ENCODE data around the gene PCDHA4. TPM values are rescaled to one million over a fixed set of nuclear protein-coding genes. Genes with fewer than 3 reads are reported as not detected.
"Not testable (repeated sequence)": the region's sequence is repeated elsewhere in the genome, so short reads cannot be mapped to it uniquely, and the experiment has no call there.

PCDHA4 gene
- 1 to 10 TPM in 1 of 2 donors, under 1 TPM in 1; 0.39 to 1.1 TPM for total RNA-seq
- long read RNA-seq = 0 reads

DNA sequence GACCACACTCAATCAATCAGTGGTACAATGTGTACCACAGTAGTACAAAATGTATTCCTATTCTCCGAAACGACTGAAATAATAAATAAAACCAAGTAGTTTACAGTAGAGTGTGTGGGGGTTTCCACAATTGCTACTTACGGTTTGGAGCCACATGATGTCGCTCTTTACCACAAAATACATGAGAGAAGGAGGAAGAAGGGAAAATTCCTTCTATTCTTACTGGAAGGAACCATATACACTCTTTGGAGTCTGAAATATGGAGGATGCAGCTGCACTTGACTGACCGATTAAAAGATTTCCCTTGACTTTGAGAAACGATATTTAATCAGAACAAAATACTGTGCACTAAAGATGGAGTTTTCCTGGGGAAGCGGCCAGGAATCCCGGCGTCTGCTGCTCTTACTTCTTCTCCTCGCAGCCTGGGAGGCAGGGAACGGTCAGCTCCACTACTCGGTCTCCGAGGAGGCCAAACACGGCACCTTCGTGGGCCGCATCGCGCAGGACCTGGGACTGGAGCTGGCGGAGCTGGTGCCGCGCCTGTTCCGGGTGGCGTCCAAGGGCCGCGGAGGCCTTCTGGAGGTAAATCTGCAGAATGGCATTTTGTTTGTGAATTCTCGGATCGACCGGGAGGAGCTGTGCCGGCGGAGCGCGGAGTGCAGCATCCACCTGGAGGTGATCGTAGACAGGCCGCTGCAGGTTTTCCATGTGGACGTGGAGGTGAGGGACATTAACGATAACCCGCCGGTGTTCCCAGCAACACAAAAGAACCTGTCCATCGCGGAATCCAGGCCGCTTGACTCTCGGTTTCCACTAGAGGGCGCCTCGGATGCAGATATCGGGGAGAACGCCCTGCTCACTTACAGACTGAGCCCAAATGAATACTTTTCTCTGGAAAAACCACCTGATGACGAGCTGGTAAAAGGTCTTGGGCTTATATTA is at the start of gene PCDHA4:
Gene PCDHA4 (plus strand): TSS at position 235 of the 942 bp plus-strand sequence.
- DNase-seq = no peak
- intact Hi-C loops (cut with DNase I, micrococcal nuclease) = no loop called here
- peak; percentile 71 for ATAC-seq

DNA sequence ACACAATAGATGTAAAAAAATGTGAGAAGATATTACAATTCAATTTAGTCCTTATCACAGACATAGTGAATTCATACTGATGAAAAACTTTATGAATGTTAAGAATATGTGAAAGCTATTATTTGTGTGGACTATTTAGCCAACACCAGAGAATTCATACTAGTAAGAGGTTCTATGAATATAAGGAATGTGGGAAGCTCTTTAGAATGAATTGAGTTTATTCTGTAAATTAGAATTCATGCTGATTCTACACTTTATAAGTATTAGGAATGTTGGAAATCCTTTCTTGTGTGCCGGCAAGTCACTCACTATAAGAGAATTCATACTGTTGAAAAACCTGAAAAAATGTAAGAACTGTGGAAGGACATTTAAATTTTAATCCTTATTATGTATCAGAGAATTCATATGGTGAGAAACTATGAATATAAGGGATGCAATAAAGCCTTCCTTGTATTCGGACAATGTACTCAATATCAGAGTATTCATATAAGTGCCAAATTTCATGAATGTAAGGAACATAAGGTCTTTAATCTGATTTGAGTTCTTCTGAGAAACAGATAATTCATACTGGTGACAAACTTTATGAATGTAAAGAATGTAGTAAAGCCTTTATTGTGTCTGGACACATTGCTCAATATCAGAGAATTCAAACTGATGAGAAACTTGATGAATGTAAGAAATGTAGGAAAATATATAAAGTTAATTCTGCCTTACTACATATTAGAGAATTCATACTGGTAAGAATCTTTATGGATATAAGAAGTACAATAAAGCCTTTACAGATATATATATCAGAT is 42.5 kb upstream of the PCDHA4 start:
- no peak for ATAC-seq
- intact Hi-C loops (cut with DNase I, micrococcal nuclease) = no loop called here

DNA sequence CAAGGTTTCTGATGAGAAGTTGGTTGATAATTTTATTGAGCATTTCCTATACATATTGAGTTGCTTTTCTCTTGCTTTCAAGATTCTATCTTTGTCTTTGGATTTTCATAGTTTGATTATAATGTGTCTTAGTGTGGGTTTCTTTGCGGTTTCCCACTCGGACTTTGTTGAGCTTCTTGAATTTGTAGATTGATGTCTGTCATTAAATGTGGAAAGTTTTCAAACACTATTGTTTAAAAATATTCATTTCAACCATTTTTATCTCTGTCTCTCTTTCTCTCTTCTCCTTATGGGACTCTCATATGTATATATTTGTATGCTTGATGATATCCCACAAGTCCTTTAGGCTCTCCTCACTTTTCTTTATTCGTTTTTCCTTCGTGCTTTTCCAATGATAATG is 39.4 kb upstream of the PCDHA4 start:
- intact Hi-C loops (cut with DNase I, micrococcal nuclease) = no loop called here
- DNase-seq (no peak), ATAC-seq (no peak)

More for the DNA sequence above, 42.5 kb upstream of the PCDHA4 start:
- no peak for DNase-seq

DNA sequence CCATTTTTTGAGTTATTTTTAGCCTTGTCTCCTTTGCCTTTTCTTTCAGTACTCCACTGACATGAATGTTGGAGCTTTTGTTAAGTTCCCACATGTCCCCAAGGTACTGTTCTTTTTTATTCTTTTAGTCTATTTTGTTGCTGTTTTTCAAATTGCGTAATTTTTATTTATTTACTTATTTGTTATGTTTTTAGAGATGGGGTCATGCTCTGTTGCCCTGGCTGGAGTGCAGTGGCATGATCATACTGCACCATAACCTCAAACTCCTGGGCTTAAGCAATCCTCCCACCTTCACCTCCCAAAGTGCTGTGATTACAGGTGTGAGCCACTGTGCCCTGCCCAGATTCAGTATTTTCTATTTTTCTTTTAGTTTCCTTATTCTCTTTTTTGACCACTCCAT is 26.4 kb upstream of the PCDHA4 start:
- DNase-seq (no peak), ATAC-seq (no peak)
- intact Hi-C loops (cut with DNase I, micrococcal nuclease) = no loop called here

DNA sequence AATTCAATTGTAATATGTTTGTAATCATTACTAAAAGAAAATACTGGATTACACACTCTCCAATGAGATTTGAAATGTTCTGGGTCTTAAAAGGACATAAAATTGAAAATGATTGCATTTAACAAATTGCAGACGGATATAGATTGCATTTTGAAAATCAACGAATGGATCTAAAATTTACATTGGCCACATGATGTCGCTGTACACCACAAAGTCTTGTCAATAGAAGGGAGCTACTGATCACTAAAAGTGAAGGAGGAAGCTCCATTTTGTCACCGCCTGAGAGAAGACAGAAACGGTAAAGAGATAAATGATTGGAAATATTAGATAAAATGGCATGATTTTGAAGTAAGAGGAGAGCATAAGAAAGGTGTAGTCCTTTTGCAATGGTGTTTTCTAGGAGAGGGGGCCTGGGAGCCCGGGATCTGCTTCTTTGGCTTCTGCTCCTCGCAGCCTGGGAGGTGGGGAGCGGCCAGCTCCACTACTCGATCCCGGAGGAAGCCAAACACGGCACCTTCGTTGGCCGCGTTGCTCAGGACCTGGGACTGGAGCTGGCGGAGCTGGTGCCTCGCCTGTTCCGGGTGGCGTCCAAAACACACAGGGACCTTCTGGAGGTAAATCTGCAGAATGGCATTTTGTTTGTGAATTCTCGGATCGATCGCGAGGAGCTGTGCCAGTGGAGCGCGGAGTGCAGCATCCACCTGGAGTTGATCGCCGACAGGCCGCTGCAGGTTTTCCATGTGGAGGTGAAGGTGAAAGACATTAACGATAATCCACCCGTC is 20.8 kb upstream of the PCDHA4 start, which contains the start of gene PCDHA1:
Gene PCDHA1 (plus strand): TSS at position 236 of the 782 bp plus-strand sequence.
- ATAC-seq (no peak), DNase-seq (no peak)
- intact Hi-C loops (cut with DNase I, micrococcal nuclease) = no loop called here

DNA sequence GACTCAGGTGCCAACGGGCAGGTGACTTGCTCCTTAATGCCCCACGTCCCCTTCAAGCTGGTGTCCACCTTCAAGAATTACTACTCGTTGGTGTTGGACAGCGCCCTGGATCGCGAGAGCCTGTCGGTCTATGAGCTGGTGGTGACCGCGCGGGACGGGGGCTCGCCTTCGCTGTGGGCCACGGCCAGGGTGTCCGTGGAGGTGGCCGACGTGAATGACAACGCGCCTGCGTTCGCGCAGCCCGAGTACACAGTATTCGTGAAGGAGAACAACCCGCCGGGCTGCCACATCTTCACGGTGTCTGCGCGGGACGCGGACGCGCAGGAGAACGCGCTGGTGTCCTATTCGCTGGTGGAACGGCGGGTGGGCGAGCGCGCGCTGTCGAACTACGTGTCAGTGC is 19.4 kb upstream of the PCDHA4 start:
- intact Hi-C loops (cut with DNase I, micrococcal nuclease); DNase-seq; ATAC-seq: not testable (repeated sequence)

DNA sequence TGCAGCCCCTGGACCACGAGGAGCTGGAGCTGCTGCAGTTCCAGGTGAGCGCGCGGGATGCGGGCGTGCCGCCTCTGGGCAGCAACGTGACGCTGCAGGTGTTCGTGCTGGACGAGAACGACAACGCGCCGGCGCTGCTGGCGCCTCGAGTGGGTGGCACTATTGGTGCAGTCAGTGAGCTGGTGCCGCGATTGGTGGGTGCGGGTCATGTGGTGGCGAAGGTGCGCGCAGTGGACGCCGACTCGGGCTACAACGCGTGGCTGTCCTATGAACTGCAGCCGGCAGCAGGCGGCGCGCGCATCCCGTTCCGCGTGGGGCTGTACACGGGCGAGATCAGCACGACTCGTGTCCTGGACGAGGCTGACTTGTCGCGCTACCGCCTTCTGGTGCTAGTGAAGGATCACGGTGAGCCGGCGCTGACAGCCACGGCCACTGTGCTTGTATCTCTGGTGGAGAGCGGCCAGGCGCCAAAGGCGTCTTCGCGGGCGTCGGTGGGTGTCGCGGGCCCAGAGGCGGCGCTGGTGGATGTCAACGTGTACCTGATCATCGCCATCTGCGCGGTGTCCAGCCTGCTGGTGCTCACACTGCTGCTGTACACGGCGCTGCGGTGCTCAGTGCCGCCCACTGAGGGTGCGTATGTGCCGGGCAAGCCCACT is 18.9 kb upstream of the PCDHA4 start:
- ATAC-seq; intact Hi-C loops (cut with DNase I, micrococcal nuclease); DNase-seq: not testable (repeated sequence)

DNA sequence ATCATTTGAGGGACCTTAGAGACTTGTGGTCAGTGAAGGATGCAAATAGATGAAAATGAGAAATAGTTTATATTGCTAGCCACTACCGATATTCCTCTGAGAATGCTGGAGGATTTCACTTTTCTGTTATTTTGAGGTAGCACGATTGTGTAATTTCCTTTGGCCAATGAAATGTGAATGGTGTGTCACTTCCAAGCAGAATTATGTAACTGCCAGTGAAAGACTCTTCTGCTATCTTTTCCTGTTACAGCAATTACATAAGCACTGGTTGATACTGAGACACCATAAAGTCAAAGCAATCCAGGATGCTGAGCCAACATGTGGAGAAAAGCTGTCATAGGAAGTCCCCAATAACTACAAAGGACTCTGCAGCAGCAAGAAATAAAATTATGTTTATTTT is 15.8 kb upstream of the PCDHA4 start:
- DNase-seq = no peak
- no peak for ATAC-seq
- intact Hi-C loops (cut with DNase I, micrococcal nuclease) = no loop called here

DNA sequence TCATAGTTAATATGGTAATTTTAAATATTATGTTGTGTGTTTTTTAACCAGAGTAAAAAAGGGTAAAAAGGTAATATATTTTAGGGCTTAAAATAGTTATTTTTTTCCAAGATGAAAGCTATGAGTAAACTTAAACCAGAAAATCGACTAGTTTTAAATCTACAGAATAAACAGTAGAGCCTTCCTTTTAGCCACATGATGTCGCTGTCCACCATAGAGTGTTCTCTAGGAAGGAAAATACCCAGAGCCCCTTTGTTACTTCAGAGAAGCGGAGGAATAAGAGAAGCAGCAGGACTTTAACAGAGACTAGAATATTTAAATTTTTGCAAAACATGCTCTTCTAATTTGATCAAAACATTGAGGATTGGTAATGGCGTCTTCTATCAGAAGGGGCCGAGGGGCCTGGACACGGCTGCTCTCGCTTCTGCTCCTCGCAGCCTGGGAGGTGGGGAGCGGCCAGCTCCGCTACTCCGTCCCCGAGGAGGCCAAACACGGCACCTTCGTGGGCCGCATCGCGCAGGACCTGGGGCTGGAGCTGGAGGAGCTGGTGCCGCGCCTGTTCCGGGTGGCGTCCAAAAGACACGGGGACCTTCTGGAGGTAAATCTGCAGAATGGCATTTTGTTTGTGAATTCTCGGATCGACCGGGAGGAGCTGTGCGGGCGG is 12.1 kb upstream of the PCDHA4 start, which contains the start of gene PCDHA2:
Gene PCDHA2 (plus strand): TSS at position 258 of the 664 bp plus-strand sequence.
- DNase-seq = no peak
- ATAC-seq = no peak
- intact Hi-C loops (cut with DNase I, micrococcal nuclease) = no loop called here

DNA sequence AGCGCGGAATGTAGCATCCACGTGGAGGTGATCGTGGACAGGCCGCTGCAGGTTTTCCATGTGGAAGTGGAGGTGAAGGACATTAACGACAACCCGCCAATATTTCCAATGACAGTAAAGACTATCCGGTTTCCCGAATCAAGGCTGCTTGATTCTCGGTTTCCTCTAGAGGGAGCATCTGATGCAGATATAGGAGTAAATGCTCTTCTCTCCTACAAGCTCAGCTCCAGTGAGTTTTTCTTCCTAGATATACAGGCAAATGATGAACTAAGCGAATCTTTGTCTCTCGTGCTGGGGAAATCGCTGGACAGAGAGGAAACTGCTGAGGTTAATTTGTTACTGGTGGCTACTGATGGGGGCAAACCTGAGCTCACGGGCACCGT is 11.6 kb upstream of the PCDHA4 start:
- no peak for ATAC-seq
- no peak for DNase-seq
- intact Hi-C loops (cut with DNase I, micrococcal nuclease) = no loop called here

DNA sequence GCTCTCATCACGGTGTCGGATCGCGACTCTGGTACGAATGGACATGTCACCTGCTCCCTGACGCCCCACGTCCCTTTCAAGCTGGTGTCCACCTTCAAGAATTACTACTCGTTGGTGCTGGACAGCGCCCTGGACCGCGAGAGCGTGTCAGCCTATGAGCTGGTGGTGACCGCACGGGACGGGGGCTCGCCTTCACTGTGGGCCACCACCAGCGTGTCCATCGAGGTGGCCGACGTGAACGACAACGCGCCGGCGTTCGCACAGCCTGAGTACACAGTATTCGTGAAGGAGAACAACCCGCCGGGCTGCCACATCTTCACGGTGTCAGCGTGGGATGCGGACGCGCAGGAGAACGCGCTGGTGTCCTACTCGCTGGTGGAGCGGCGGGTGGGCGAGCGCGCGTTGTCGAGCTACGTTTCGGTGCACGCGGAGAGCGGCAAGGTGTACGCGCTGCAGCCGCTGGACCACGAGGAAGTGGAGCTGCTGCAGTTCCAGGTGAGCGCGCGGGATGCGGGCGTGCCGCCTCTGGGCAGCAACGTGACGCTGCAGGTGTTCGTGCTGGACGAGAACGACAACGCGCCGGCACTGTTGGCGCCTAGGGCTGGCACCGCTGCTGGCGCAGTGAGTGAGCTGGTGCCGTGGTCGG is 10.7 kb upstream of the PCDHA4 start:
- DNase-seq; intact Hi-C loops (cut with DNase I, micrococcal nuclease); ATAC-seq: not testable (repeated sequence)

DNA sequence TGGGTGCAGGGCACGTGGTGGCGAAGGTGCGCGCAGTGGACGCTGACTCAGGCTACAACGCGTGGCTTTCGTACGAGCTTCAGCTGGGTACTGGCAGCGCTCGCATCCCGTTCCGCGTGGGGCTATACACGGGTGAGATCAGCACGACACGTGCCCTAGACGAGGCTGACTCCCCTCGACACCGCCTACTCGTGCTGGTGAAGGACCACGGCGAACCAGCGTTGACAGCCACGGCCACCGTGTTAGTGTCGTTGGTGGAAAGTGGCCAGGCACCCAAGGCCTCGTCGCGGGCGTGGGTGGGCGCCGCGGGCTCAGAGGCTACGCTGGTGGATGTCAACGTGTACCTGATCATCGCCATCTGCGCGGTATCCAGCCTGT is 10.2 kb upstream of the PCDHA4 start:
- DNase-seq (no peak), ATAC-seq (no peak)
- intact Hi-C loops (cut with DNase I, micrococcal nuclease) = no loop called here

DNA sequence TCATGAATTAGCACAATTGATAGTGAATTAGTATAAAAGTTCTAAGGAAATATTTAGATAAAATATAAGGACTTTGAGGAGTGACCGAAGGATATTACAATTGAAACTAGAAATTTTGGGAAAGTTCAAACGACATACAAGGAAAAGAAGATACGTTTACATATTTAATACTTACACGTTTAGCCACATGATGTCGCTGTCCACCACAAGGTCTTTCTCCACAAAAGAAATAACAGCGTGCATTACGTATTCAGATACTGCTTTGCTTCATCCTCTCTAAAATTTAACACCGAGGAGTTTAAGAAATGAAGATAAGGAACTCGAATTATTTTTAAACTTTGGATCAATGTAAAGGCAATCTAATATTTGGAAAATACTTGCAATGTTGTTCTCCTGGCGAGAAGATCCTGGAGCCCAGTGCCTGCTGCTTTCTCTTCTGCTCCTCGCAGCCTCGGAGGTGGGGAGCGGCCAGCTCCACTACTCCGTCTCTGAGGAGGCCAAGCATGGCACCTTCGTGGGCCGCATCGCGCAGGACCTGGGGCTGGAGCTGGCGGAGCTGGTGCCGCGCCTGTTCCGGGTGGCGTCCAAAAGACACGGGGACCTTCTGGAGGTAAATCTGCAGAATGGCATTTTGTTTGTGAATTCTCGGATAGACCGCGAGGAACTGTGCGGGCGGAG is 5.9 kb upstream of the PCDHA4 start, which contains the start of gene PCDHA3:
Gene PCDHA3 (plus strand): TSS at position 242 of the 678 bp plus-strand sequence.
- DNase-seq = no peak
- no peak for ATAC-seq
- intact Hi-C loops (cut with DNase I, micrococcal nuclease) = no loop called here

DNA sequence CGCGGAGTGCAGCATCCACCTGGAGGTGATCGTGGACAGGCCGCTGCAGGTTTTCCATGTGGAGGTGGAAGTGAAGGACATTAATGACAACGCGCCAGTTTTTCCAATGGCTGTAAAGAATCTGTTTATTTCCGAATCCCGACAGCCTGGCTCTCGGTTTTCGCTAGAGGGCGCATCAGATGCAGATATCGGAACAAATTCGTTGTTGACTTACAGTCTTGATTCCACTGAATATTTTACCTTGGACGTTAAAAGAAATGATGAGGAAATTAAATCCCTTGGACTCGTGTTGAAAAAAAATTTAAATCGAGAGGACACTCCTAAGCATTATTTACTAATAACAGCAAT is 5.4 kb upstream of the PCDHA4 start:
- ATAC-seq (no peak), DNase-seq (no peak)
- intact Hi-C loops (cut with DNase I, micrococcal nuclease) = no loop called here

DNA sequence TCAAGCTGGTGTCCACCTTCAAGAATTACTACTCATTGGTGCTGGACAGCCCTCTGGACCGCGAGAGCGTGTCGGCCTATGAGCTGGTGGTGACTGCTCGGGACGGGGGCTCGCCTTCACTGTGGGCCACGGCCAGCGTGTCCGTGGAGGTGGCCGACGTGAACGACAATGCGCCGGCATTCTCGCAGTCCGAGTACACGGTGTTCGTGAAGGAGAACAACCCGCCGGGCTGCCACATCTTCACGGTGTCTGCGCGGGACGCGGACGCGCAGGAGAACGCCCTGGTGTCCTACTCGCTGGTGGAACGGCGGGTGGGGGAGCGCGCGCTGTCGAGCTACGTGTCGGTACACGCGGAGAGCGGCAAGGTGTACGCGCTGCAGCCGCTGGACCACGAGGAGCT is 4.5 kb upstream of the PCDHA4 start:
- DNase-seq; intact Hi-C loops (cut with DNase I, micrococcal nuclease); ATAC-seq: not testable (repeated sequence)

DNA sequence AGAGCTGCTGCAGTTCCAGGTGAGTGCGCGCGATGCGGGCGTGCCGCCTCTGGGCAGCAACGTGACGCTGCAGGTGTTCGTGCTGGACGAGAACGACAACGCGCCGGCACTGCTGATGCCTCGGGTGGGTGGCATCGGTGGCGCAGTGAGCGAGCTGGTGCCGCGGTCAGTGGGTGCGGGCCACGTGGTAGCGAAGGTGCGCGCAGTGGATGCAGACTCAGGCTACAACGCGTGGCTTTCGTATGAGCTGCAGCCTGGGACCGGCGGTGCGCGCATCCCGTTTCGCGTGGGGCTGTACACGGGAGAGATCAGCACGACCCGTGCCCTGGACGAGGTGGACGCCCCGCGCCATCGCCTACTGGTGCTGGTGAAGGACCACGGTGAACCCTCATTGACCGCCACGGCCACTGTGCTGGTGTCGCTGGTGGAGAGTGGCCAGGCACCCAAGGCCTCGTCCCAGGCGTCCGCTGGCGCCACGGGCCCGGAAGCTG is 4.0 kb upstream of the PCDHA4 start:
- no peak for ATAC-seq
- intact Hi-C loops (cut with DNase I, micrococcal nuclease) = no loop called here
- no peak for DNase-seq
